KMS-11 (cell line): ENCODE data around the gene CCR4.

Experiments used
- H2AFZ ChIP-seq: fragments of 200-600 bp; sonication (generic); 2 replicates; pipeline ENCODE4 v1.6.1; 2016; ENCODE audit warnings: antibody characterized with exemption, mixed run types, low read depth
- H3K27ac ChIP-seq: fragments of 200-600 bp; sonication (generic); 2 replicates; pipeline ENCODE4 v1.6.1; 2016; ENCODE audit warnings: mild to moderate bottlenecking, mixed run types
- H3K27me3 ChIP-seq: fragments of 200-600 bp; sonication (generic); 2 replicates; pipeline ENCODE4 v1.6.1; 2017; ENCODE audit warnings: mild to moderate bottlenecking, low read depth, mixed run types, moderate library complexity; ENCODE audit not compliant: insufficient read depth
- H3K36me3 ChIP-seq: fragments of 200-600 bp; sonication (generic); 2 replicates; pipeline ENCODE4 v1.6.1; 2017; ENCODE audit warnings: mild to moderate bottlenecking, mixed run types; ENCODE audit not compliant: insufficient read depth
- H3K4me1 ChIP-seq: fragments of 200-600 bp; sonication (generic); 2 replicates; pipeline ENCODE4 v1.6.1; 2016; ENCODE audit warnings: mild to moderate bottlenecking, low read depth, mixed run types; ENCODE audit not compliant: poor library complexity, severe bottlenecking
- H3K4me2 ChIP-seq: fragments of 200-600 bp; sonication (generic); 2 replicates; pipeline ENCODE4 v1.7.0; 2016; ENCODE audit warnings: mild to moderate bottlenecking, mixed run types
- H3K4me3 ChIP-seq: fragments of 200-600 bp; sonication (generic); IDR thresholded peaks from 2 replicates; pipeline ENCODE4 v1.6.1; 2017; ENCODE audit warnings: low read depth, low read length, mixed read lengths; ENCODE audit not compliant: insufficient read depth
- H3K79me2 ChIP-seq: fragments of 200-600 bp; sonication (generic); 2 replicates; pipeline ENCODE4 v1.6.1; 2016; ENCODE audit warnings: low read depth, mixed run types; ENCODE audit not compliant: insufficient read depth
- H3K9ac ChIP-seq: fragments of 200-600 bp; sonication (generic); 2 replicates; pipeline ENCODE4 v1.6.1; 2016; ENCODE audit warnings: mild to moderate bottlenecking, mixed run types
- H4K20me1 ChIP-seq: fragments of 200-600 bp; sonication (generic); 2 replicates; pipeline ENCODE4 v1.6.1; 2016; ENCODE audit warnings: mild to moderate bottlenecking, mixed run types; ENCODE audit not compliant: insufficient read depth
- TF ChIP-seq, protein P1 (sequence below): fragments of 200-600 bp; sonication (generic); conservative IDR thresholded peaks from 2 replicates; pipeline ENCODE4 v1.6.1; 2017; ENCODE audit warnings: low read depth, mild to moderate bottlenecking, antibody characterized with exemption, low read length, moderate library complexity, mixed read lengths

Gene CCR4

DNA sequence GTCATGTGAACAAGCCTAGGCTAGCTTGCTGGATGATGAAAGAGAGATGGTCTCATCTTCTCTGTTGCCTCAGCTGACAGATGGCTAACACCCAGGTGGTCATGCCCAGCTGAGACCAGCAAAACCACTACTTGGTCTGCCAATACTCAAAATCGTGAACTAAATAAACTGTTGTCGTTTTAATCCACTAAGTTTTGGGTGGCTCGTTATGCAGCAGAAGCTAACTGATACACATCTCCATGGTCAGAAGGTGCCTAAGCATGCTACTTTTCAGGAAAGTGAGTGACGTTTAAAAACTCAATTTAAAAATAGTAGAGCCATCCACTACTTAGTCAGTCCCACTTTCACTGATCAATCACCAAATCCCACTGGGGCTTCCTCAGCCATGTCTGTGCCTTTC lies 52.8 kb downstream of the CCR4 start:
- H3K4me1 ChIP-seq, result no peaks in the 10 kb centered on the region

DNA sequence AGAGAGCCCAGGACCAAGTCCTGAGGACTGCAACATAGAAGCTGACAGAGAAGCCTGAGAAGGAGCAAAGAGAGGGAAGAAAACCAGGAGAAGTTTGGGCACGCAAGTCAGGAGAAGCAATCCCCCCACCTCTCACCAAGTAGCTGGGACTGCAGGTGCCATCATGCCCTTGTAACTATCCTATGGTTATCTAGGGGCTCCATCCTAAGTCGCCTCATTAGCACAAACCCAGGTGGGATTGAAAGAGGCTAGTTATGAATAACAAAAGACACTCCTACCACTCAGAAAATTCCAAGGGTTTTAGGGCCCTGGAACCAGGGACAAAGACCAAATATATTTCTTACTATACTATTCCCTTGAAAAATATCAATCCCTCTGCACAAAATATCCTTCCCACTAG lies 53.5 kb downstream of the CCR4 start:
- H3K79me2 ChIP-seq, result no peaks in the 10 kb centered on the region

More for the DNA sequence above, 52.8 kb downstream of the CCR4 start:
- Histone ChIP-seq H3K36me3 (no peaks in the 10 kb centered on the region), H3K4me3 (no peak overlapping the region), H3K27ac (no peak overlapping the region), H3K9ac (no peak overlapping the region), H2AFZ (no peak overlapping the region), H3K79me2 (no peaks in the 10 kb centered on the region), H3K4me2 (no peak overlapping the region), H3K27me3 (no peaks in the 10 kb centered on the region), H4K20me1 (no peaks in the 10 kb centered on the region)
- TF ChIP-seq, protein P1, sequence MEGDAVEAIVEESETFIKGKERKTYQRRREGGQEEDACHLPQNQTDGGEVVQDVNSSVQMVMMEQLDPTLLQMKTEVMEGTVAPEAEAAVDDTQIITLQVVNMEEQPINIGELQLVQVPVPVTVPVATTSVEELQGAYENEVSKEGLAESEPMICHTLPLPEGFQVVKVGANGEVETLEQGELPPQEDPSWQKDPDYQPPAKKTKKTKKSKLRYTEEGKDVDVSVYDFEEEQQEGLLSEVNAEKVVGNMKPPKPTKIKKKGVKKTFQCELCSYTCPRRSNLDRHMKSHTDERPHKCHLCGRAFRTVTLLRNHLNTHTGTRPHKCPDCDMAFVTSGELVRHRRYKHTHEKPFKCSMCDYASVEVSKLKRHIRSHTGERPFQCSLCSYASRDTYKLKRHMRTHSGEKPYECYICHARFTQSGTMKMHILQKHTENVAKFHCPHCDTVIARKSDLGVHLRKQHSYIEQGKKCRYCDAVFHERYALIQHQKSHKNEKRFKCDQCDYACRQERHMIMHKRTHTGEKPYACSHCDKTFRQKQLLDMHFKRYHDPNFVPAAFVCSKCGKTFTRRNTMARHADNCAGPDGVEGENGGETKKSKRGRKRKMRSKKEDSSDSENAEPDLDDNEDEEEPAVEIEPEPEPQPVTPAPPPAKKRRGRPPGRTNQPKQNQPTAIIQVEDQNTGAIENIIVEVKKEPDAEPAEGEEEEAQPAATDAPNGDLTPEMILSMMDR, result no peak

More for the DNA sequence above, 53.5 kb downstream of the CCR4 start:
- Histone ChIP-seq H3K4me2 (no peak overlapping the region), H3K9ac (no peak overlapping the region), H3K4me1 (no peaks in the 10 kb centered on the region), H2AFZ (no peak overlapping the region), H4K20me1 (no peaks in the 10 kb centered on the region), H3K36me3 (no peaks in the 10 kb centered on the region), H3K27me3 (no peaks in the 10 kb centered on the region), H3K4me3 (no peak overlapping the region), H3K27ac (no peak overlapping the region)
- TF ChIP-seq, protein P1, result no peak
